Omental fat pad (tissue), 4 donors: Measurements from ENCODE around the gene HHATL. TPM values are rescaled to one million over a fixed set of nuclear protein-coding genes. Genes with fewer than 3 reads are reported as not detected.

Source experiments
- ATAC-seq: fragments of 150-250 bp; one replicate; pipeline ENCODE4 v1.9.1; 2016; ENCODE audit warnings: mild to moderate bottlenecking, moderate library complexity; ENCODE audit not compliant: low FRiP score
- DNase-seq: peaks from one replicate; pipeline ENCODE4 v3.0.0-alpha.2; 2019; ENCODE audit warnings: low spot score
- CTCF ChIP-seq, 3 donors: fragments of 450-650 bp; IDR thresholded peaks; one replicate each; pipeline ENCODE4 v1.5.1; 2016 to 2017; ENCODE audit warnings: antibody characterized with exemption in 3 of 3, mild to moderate bottlenecking in 3 of 3, moderate library complexity in 2 of 3
- total RNA-seq, 4 donors: library from RNA; depleted of rRNA; stranded (reverse); fragments of >200 nt; gene quantifications; one replicate each; pipeline ENCODE4 v1.1.0, GENCODE V29; 2016

Gene HHATL
- total RNA-seq, 4 donors from 2014 or later = not detected

- DNase-seq (no peak), ATAC-seq (no peak)
- TF ChIP-seq CTCF (IDR thresholded peaks at IDR 0.05) = no peak
Measured at GRCh38 chr3:42690766-42691680, 11.6 kb downstream of the HHATL start.

GRCh38 chr3:42690191-42690590 lies 12.4 kb downstream of the HHATL start:
- DNase-seq (no peak), ATAC-seq (no peak)
- no peak for TF ChIP-seq CTCF (IDR thresholded peaks at IDR 0.05)

GRCh38 chr3:42689421-42690014 lies 13.1 kb downstream of the HHATL start:
- ATAC-seq = no peak
- DNase-seq = no peak
- no peak for TF ChIP-seq CTCF (IDR thresholded peaks at IDR 0.05)

- TF ChIP-seq CTCF (IDR thresholded peaks at IDR 0.05) = no peak
- DNase-seq (no peak), ATAC-seq (no peak)
Measured at GRCh38 chr3:42688487-42689420, 13.8 kb downstream of the HHATL start.

- DNase-seq = no peak
- no peak for ATAC-seq
- no peak for TF ChIP-seq CTCF (IDR thresholded peaks at IDR 0.05)
Measured at GRCh38 chr3:42688016-42688415, 14.6 kb downstream of the HHATL start.

GRCh38 chr3:42686832-42687650 lies 15.6 kb downstream of the HHATL start:
- TF ChIP-seq CTCF (IDR thresholded peaks at IDR 0.05) = no peak
- no peak for DNase-seq
- ATAC-seq = no peak
